NCI-H2196 (cell line): ENCODE results near the gene KIAA0930.

Experiments used
- DNase-seq: peaks from one replicate; lab custom pipeline; 2025; ENCODE audit not compliant: unreplicated experiment; lab: John Stamatoyannopoulos, UW

Gene KIAA0930

DNA sequence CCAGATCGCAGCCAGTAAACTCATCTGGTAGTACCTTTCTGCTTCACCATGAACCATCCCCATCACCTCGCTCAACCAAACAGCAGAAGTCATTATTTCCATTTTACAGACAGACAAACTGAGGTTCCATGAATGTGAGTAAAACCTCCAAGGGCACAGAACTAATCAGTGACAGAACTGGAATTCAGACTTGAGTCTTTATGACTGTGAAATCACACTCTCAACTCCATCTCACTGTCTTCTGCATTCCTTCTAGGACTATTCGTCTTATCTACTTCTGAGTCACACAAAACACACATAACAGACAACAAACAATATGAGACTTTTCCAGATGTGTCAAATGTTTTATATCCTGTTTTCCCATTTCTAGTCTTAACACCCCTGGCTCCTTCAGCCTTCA, 86.3 kb downstream of the KIAA0930 start:
- no peak for DNase-seq

DNA sequence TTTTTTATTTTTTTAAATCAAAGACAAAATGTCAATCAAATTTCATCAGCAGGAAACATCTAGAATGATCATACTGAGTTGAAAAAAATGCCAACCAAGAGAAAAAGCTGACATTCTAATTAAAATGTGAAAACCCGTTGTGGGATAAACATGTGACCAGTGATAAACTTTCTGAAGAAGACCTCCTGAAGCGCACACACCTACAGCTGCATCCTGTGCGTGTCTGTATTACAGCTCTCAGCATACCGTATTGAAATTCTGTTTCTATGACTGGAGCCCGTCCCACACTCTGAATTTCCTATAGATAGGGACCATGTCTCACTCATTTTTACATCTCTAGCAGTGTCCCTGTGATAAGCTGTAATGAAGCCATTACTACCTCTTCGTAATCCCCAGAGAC, 89.2 kb downstream of the KIAA0930 start:
- no peak for DNase-seq

DNA sequence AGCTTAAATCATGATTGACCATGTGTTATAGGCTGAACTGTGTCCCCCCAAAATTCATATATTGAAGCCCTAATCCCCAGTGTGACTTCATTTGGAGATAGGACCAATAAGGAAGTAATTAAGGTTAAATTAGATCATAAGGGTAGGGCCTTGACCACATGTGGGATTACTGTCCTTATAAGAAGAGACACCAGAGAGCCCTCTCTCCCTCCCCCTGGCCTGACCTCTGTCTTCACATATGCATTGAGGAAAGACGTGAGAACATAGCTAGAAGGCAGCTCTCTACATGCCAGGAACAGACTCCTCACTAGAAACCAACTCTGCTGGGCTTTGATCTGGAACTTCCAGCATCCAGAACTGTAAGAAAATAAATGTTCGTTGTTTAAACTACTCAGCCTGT, 90.6 kb downstream of the KIAA0930 start:
- no peak for DNase-seq

DNA sequence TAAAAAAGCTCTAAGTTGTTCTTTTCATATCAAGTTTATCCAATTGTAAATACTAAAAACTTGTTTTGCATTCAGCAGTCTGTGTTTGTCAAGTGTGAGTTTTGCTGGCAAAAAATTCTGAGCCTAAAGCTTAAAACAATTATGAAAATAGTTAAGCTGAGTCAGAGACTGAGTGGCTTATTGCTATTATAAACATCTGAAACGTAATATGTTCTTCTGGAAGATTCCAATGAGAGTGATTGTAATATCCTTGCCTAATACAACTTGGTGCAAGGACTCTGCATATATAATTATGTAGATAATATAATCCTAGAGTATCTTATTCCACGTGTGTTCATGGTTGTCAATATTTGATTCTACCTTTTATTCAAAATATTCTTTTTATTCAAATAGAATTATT, 91.0 kb downstream of the KIAA0930 start:
- DNase-seq: no peak

DNA sequence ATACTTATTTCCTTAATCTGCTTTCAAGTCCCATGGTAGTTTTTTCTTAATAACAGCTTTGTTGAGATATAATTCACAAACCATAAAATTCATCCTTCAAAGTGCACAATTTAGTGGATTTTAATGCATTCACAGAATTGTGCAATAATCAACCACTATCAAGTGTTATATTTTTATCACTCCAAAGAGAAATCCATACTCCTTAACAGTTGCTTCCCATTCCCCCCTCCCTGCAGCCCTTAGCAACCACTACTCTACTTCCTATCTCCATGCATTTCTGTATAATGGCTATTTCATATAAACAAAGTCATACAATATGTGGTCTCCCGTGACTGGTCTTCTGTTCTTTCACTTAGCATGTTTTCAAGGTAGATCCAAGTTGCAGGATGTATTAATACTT, 95.8 kb downstream of the KIAA0930 start:
- DNase-seq: no peak

DNA sequence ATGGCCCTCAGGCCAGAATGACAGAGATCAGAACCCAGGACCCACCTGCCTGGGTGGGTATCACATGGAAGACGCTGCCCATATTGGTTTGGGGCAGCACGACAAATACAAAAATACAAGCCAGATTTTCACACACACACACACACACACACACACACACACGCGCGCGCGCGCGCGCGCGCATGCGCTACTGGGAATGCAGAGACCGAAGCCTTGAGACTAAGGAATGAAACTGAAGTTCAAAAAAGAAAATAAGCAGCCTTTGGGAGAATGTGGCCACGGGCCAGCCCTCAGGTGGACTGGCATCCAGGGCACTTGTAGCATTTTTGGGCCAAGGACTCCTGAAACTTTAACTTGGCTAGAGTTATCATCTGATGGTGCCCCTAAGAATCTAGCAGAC, 98.3 kb downstream of the KIAA0930 start:
- DNase-seq: no peak
